Endodermal cell (in vitro differentiated cells): Measurements from ENCODE around the gene EPC1. TPM values are rescaled to one million over a fixed set of nuclear protein-coding genes. Genes with fewer than 3 reads are reported as not detected.

Experiments used
- DNase-seq: peaks from one replicate; pipeline ENCODE4 v3.0.0-alpha.2; 2017
- H3K27ac ChIP-seq: 2 replicates; pipeline ENCODE4 v1.5.1; 2013; ENCODE audit warnings: mild to moderate bottlenecking, low read depth, low read length, moderate library complexity
- H3K27me3 ChIP-seq: 2 replicates; pipeline ENCODE4 v1.6.1; 2013; ENCODE audit warnings: mild to moderate bottlenecking, low read length, moderate library complexity; ENCODE audit not compliant: insufficient read depth, control insufficient read depth, poor library complexity, severe bottlenecking
- H3K36me3 ChIP-seq: 2 replicates; pipeline ENCODE4 v1.7.0; 2013; ENCODE audit warnings: mild to moderate bottlenecking, low read length, moderate library complexity; ENCODE audit not compliant: control insufficient read depth, insufficient read depth
- H3K4me1 ChIP-seq: one replicate; pipeline ENCODE4 v1.7.0; 2013; ENCODE audit warnings: low read length; ENCODE audit not compliant: control insufficient read depth, insufficient read depth
- H3K4me3 ChIP-seq: 2 replicates; pipeline ENCODE4 v1.5.1; 2013; ENCODE audit warnings: mild to moderate bottlenecking, low read length, moderate library complexity
- H3K9ac ChIP-seq: 2 replicates; pipeline ENCODE4 v1.6.1; 2013; ENCODE audit warnings: mild to moderate bottlenecking, low read length, moderate library complexity; ENCODE audit not compliant: poor library complexity, severe bottlenecking; ENCODE audit errors: extremely low read depth
- H3K9me3 ChIP-seq: 2 replicates; pipeline ENCODE4 v1.6.1; 2013; ENCODE audit warnings: mild to moderate bottlenecking, low read length, moderate library complexity; ENCODE audit not compliant: control insufficient read depth
- H3K27ac Mint-ChIP-seq: 2 replicates; pipeline ENCODE4 v1.8.0; 2020; ENCODE audit warnings: mixed read lengths
- H3K27me3 Mint-ChIP-seq: 2 replicates; pipeline ENCODE4 v1.8.0; 2021; ENCODE audit warnings: mild to moderate bottlenecking, mixed read lengths; ENCODE audit not compliant: insufficient read depth
- H3K36me3 Mint-ChIP-seq: 2 replicates; pipeline ENCODE4 v1.8.0; 2020; ENCODE audit warnings: low read depth, mixed read lengths
- H3K4me1 Mint-ChIP-seq: 2 replicates; pipeline ENCODE4 v1.8.0; 2020; ENCODE audit warnings: mixed read lengths
- H3K4me3 Mint-ChIP-seq: 2 replicates; pipeline ENCODE4 v1.8.0; 2020; ENCODE audit warnings: mild to moderate bottlenecking, moderate library complexity, mixed read lengths
- H3K9me3 Mint-ChIP-seq: 2 replicates; pipeline ENCODE4 v1.8.0; 2020; ENCODE audit warnings: mild to moderate bottlenecking, mixed read lengths
- WGBS, 2 experiments: methylation state at CpG; one replicate each; pipeline versions ENCODE4 v1.1.5 to v1.1.7; 2013; ENCODE audit warnings: missing lambda C conversion rate in 2 of 2, mixed read lengths in 1 of 2; ENCODE audit not compliant: insufficient coverage in 1 of 2, insufficient read length in 1 of 2; 5-methylcytosine and 5-hydroxymethylcytosine counted together
- total RNA-seq, 2 donors: library from RNA; stranded (reverse); fragmentation: NEBNext Ultra II Directional in 1 of 2; extraction: Animal tissue kit (Norgen Biotek cat#: 25700) in 1 of 2; gene quantifications; 2 replicates in 1 of 2; 3 replicates in 1 of 2; pipeline ENCODE4 v1.2.1, GENCODE V29; 2021
- TF ChIP-seq, protein P1 (sequence below): fragments of 200-600 bp; sonication (generic); conservative IDR thresholded peaks from 2 replicates; pipeline ENCODE4 v1.5.0; 2021; ENCODE audit warnings: antibody characterized with exemption, mild to moderate bottlenecking

Gene EPC1
- total RNA-seq, 2 donors from 2014 or later: 27.9 to 40.3 TPM

DNA sequence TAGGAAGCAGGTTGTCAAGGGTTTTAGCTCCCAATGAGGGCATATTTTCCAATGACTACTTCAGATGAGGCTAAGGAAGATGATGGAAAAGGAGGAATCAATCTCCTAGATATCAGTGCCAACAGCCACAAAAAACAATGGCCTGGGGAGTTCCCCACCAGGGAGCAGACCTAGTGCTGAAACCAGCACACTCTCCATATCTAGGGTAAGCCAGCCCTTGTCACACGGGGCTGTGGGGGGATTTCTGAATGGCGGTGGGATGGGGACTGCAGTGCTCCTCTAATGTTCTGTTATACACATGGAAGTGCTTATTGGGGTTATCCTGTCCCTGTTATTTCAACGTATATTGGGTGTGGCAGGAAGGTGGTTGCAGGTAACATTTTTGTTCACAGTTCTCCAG is 18.5 kb downstream of the EPC1 start:
- H3K27me3 ChIP-seq: no peaks in the 10 kb centered on the region
- H3K4me1 ChIP-seq: peaks cover 22% of the 10 kb centered on the region
- H3K9me3 Mint-ChIP-seq: no peaks in the 10 kb centered on the region
- H3K36me3 ChIP-seq: no peaks in the 10 kb centered on the region
- 71 to 78% methylated on average over 1 to 3 of the region's 3 CpGs for WGBS, 2 experiments
- peaks cover 58% of the 10 kb centered on the region for H3K4me1 Mint-ChIP-seq
- DNase-seq: peak; percentile 59
- H3K27ac ChIP-seq: no peak overlapping the region
- no peak overlapping the region for H3K9ac ChIP-seq
- H3K36me3 Mint-ChIP-seq: peaks cover 5% of the 10 kb centered on the region
- TF ChIP-seq, protein P1, sequence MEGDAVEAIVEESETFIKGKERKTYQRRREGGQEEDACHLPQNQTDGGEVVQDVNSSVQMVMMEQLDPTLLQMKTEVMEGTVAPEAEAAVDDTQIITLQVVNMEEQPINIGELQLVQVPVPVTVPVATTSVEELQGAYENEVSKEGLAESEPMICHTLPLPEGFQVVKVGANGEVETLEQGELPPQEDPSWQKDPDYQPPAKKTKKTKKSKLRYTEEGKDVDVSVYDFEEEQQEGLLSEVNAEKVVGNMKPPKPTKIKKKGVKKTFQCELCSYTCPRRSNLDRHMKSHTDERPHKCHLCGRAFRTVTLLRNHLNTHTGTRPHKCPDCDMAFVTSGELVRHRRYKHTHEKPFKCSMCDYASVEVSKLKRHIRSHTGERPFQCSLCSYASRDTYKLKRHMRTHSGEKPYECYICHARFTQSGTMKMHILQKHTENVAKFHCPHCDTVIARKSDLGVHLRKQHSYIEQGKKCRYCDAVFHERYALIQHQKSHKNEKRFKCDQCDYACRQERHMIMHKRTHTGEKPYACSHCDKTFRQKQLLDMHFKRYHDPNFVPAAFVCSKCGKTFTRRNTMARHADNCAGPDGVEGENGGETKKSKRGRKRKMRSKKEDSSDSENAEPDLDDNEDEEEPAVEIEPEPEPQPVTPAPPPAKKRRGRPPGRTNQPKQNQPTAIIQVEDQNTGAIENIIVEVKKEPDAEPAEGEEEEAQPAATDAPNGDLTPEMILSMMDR: no peak
- H3K4me3 ChIP-seq: no peak overlapping the region
- no peak overlapping the region for H3K27ac Mint-ChIP-seq
- no peaks in the 10 kb centered on the region for H3K9me3 ChIP-seq
- H3K27me3 Mint-ChIP-seq: no peaks in the 10 kb centered on the region
- H3K4me3 Mint-ChIP-seq: no peak overlapping the region

DNA sequence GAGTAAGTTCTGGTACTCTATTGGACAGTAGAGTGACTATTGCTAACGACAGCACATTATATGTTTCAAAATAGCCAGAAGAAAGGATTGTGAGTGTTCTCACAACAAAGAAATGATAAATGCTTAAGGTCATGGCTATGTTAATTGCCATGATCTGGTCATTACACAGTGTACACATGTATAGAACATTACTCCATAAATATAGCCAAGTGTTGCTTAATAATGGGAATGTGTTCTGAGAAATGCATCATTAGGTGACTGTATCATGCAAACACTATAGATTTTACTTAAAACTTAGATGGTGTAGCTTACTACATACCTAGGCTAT is 19.6 kb downstream of the EPC1 start:
- no peak overlapping the region for H3K27ac Mint-ChIP-seq
- no peak overlapping the region for H3K4me3 Mint-ChIP-seq
- H3K4me3 ChIP-seq: no peak overlapping the region
- H3K9me3 ChIP-seq: no peaks in the 10 kb centered on the region
- H3K27me3 ChIP-seq: no peaks in the 10 kb centered on the region
- no peaks in the 10 kb centered on the region for H3K9me3 Mint-ChIP-seq
- WGBS, 2 experiments: 97 to 100% methylated on average over 1 of the region's 1 CpG
- TF ChIP-seq, protein P1: no peak
- H3K36me3 Mint-ChIP-seq: peaks cover 7% of the 10 kb centered on the region
- no peaks in the 10 kb centered on the region for H3K36me3 ChIP-seq
- peaks cover 49% of the 10 kb centered on the region for H3K4me1 Mint-ChIP-seq
- peaks cover 15% of the 10 kb centered on the region for H3K4me1 ChIP-seq
- no peak overlapping the region for H3K9ac ChIP-seq
- no peak for DNase-seq
- H3K27ac ChIP-seq: no peak overlapping the region
- no peaks in the 10 kb centered on the region for H3K27me3 Mint-ChIP-seq

DNA sequence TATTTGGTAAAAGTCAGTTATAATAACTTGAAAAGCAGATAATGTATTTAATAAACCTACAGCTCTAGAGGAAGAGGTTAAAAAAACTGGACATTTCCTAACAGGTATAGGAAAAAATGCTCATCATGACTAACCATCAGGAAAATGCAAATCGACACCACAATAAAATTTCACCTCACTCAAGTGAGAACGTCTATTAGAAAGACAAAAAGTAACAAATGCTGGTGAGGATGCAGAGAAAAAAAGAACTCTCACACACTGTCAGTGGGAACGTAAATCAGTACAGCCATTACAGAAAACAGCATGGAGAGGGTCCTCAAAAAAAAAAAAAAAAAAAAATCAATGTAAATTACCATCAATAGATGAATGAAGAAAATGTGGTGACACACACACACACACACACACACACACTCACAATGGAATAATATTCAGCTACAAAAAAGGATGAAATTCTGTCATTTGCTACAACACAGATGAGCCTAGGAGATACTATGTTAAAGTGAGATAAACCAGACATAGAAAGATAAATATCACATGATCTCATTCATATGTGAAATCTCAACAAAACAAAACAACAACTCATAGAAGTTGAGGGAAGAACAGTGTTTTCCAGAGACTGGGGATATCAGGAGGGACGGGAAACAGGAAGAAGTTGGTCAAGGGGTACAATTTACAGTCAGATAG is 20.1 kb downstream of the EPC1 start:
- no peak for DNase-seq
- no peak overlapping the region for H3K27ac Mint-ChIP-seq
- TF ChIP-seq, protein P1: no peak
- no peaks in the 10 kb centered on the region for H3K9me3 Mint-ChIP-seq
- no peaks in the 10 kb centered on the region for H3K27me3 Mint-ChIP-seq
- H3K36me3 Mint-ChIP-seq: peaks cover 8% of the 10 kb centered on the region
- Histone ChIP-seq H3K36me3 (peaks cover 2% of the 10 kb centered on the region), H3K4me3 (no peak overlapping the region), H3K27ac (no peak overlapping the region), H3K4me1 (peaks cover 15% of the 10 kb centered on the region), H3K9ac (no peak overlapping the region), H3K9me3 (no peaks in the 10 kb centered on the region), H3K27me3 (no peaks in the 10 kb centered on the region)
- peaks cover 45% of the 10 kb centered on the region for H3K4me1 Mint-ChIP-seq
- no peak overlapping the region for H3K4me3 Mint-ChIP-seq
- WGBS, 2 experiments: 83 to 87% methylated on average over 1 to 4 of the region's 4 CpGs
